GM11168 (cell line): ENCODE results near the gene MMP11.
"Not testable (repeated sequence)": the region's sequence is repeated elsewhere in the genome, so short reads cannot be mapped to it uniquely, and the experiment has no call there.

Experiments
- in situ Hi-C: fragments of 300-500 bp; cut with MboI; formaldehyde crosslinking; loops from one replicate; pipeline ENCODE4 v1.12.0; 2022; ENCODE audit warnings: low sequenced_read_pairs; ENCODE audit not compliant: unreplicated experiment

Gene MMP11

GRCh38 chr22:23772649-23773473 is at the start of gene MMP11:
TSS of gene MMP11 (plus strand) at chr22:23772849. CDS start at chr22:23772871, 22 bp downstream.
- in situ Hi-C loops, result loop anchor here (5.0 kb wide), 1 partner anchor 74 kb away; no protein-coding TSS in a partner anchor

- in situ Hi-C loops, result not testable (repeated sequence)
Measured at GRCh38 chr22:23728108-23728507, 44.5 kb upstream of the MMP11 start.

GRCh38 chr22:23737696-23738095 is 35.0 kb upstream of the MMP11 start:
- in situ Hi-C loops, result no loop called here

GRCh38 chr22:23742505-23743264 is 30.0 kb upstream of the MMP11 start:
- in situ Hi-C loops, result no loop called here

- in situ Hi-C loops, result no loop called here
Measured at GRCh38 chr22:23743303-23743705, 29.3 kb upstream of the MMP11 start.

GRCh38 chr22:23744001-23744400 is 28.6 kb upstream of the MMP11 start:
- in situ Hi-C loops, result no loop called here

- in situ Hi-C loops, result no loop called here
Measured at GRCh38 chr22:23744485-23744884, 28.2 kb upstream of the MMP11 start.

GRCh38 chr22:23745791-23746190 is 26.9 kb upstream of the MMP11 start:
- in situ Hi-C loops, result no loop called here

- in situ Hi-C loops, result no loop called here
Measured at GRCh38 chr22:23749841-23750301, 22.8 kb upstream of the MMP11 start.

GRCh38 chr22:23750367-23750713 is 22.3 kb upstream of the MMP11 start:
- in situ Hi-C loops, result no loop called here

GRCh38 chr22:23750714-23751440 is 21.8 kb upstream of the MMP11 start, which contains the start of gene ZNF70:
TSS of gene ZNF70 (minus strand) at chr22:23751112. CDS start at chr22:23745140, 5,972 bp downstream.
- in situ Hi-C loops, result no loop called here

- in situ Hi-C loops, result no loop called here
Measured at GRCh38 chr22:23751441-23751996, 21.1 kb upstream of the MMP11 start.

GRCh38 chr22:23752090-23752691 is 20.5 kb upstream of the MMP11 start:
- in situ Hi-C loops, result no loop called here

GRCh38 chr22:23752750-23753149 is 19.9 kb upstream of the MMP11 start:
- in situ Hi-C loops, result no loop called here

- in situ Hi-C loops, result no loop called here
Measured at GRCh38 chr22:23753385-23753784, 19.3 kb upstream of the MMP11 start.

- in situ Hi-C loops, result no loop called here
Measured at GRCh38 chr22:23754220-23754919, 18.3 kb upstream of the MMP11 start, which contains the start of gene VPREB3. TSS of gene VPREB3 (minus strand) at chr22:23754425. CDS start at chr22:23754363, 62 bp downstream.

- in situ Hi-C loops, result no loop called here
Measured at GRCh38 chr22:23754980-23755636, 17.5 kb upstream of the MMP11 start.

- in situ Hi-C loops, result no loop called here
Measured at GRCh38 chr22:23755711-23756110, 16.9 kb upstream of the MMP11 start.

GRCh38 chr22:23756891-23757290 is 15.8 kb upstream of the MMP11 start:
- in situ Hi-C loops, result no loop called here
